ENCODE results near the gene FAM168B. TPM values are rescaled to one million over a fixed set of nuclear protein-coding genes. Genes with fewer than 3 reads are reported as not detected.
"Not testable (repeated sequence)": the region's sequence is repeated elsewhere in the genome, so short reads cannot be mapped to it uniquely, and the experiment has no call there.

Gene FAM168B
- total and polyA plus RNA-seq, 12 donors, result 17.3 to 112 (median 85.0) TPM

DNA sequence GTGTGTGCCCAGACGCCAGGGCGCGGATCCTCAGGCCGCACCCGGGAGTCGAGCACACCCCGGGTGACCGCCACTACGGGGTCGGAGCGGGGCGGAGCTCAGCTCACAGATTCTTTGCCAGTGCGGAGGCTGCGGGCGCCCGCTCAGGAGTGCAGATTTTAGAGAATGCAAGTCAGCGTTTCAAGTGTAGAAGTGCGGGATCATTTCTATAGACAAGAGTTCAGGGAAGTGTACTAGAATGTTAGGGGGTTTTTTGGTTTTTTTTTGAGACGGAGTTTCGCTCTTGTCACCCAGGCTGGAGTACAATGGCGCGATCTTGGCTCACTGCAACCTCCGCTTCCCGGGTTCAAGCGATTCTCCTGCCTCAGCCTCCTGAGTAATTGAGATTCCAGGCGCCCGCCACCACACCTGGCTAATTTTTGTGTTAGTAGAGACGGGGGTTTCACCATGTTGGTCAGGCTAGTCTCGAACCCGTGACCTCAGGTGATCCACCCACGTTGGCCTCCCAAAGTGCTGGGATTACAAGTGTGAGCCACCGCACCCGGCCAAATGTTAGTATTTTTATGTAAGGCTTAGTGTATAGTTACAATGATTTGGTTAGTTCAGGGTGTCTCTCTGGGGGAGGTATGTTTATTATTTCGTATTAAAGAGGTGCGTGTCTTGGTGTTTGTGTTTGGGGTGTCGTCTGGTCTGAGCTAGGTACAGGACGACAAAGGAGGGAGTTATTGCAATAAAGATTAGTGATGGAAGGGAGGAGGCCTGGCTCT is 619 bp upstream of the FAM168B start:
- peak overlapping the region; percentile 62 to 95 (median 74) for H3K4me3 ChIP-seq
- no peaks in the 10 kb centered on the region for H3K9me3 ChIP-seq
- peaks cover 0 to 24% (median 6%) of the 10 kb centered on the region in 9 donors for H3K36me3 ChIP-seq
- ATAC-seq, result peak; percentile 82 to 95 (median 90)
- H3K27me3 ChIP-seq, result no peaks in the 10 kb centered on the region
- no peak for DNase-seq
- intact Hi-C loops (cut with DNase I), result loop anchor here in 1 of 10 donors (1.0 kb wide), 1 partner anchor 10 kb away; no protein-coding TSS in a partner anchor
- H3K4me1 ChIP-seq, result peaks cover 0 to 30% (median 22%) of the 10 kb centered on the region in 9 donors
- TF ChIP-seq, protein P1, sequence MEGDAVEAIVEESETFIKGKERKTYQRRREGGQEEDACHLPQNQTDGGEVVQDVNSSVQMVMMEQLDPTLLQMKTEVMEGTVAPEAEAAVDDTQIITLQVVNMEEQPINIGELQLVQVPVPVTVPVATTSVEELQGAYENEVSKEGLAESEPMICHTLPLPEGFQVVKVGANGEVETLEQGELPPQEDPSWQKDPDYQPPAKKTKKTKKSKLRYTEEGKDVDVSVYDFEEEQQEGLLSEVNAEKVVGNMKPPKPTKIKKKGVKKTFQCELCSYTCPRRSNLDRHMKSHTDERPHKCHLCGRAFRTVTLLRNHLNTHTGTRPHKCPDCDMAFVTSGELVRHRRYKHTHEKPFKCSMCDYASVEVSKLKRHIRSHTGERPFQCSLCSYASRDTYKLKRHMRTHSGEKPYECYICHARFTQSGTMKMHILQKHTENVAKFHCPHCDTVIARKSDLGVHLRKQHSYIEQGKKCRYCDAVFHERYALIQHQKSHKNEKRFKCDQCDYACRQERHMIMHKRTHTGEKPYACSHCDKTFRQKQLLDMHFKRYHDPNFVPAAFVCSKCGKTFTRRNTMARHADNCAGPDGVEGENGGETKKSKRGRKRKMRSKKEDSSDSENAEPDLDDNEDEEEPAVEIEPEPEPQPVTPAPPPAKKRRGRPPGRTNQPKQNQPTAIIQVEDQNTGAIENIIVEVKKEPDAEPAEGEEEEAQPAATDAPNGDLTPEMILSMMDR (IDR thresholded peaks at IDR 0.05), result no peak
- WGBS, 2 donors, result 10 to 12% methylated on average over 37 of the region's 37 CpGs
- H3K27ac ChIP-seq, result peak overlapping the region; percentile 87 to 100 (median 97)

DNA sequence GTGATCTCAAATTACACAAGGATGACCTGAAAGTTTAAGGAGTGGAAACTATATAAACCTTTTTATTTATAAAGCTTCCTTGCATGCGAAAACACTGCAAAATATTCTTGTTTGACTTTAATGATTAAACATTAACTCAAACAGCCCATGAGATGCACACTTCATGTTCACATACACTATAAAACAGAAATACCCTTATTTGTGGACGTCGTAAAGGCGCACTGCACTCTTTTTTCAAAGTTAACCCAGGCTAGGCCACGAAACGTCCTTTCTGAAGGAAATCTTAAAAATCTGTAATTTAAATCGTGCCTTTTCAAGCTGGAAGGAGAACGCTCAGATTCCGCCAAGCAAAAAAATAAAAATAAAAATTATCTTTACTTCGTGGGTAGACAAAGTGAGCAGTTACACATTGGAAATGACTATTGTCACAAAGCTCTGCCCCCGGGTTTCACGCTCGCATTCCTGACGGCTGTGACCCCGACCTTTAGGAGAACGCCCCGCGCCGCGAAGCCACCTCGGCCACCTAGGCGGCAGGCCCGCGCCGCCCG is 728 bp downstream of the FAM168B start:
- TF ChIP-seq, protein P1 (IDR thresholded peaks at IDR 0.05), result no peak
- ATAC-seq, result no peak
- 1% methylated on average over 26 of the region's 26 CpGs for WGBS, 2 donors
- DNase-seq, result no peak
- Histone ChIP-seq H3K27me3 (no peaks in the 10 kb centered on the region), H3K36me3 (peaks cover 0 to 38% (median 18%) of the 10 kb centered on the region in 9 donors), H3K4me1 (peaks cover 0 to 30% (median 22%) of the 10 kb centered on the region in 9 donors), H3K9me3 (no peaks in the 10 kb centered on the region), H3K27ac (peak overlapping the region; percentile 87 to 100 (median 97)), H3K4me3 (peak overlapping the region; percentile 29 to 95 (median 74))
- intact Hi-C loops (cut with DNase I), result no loop called here

DNA sequence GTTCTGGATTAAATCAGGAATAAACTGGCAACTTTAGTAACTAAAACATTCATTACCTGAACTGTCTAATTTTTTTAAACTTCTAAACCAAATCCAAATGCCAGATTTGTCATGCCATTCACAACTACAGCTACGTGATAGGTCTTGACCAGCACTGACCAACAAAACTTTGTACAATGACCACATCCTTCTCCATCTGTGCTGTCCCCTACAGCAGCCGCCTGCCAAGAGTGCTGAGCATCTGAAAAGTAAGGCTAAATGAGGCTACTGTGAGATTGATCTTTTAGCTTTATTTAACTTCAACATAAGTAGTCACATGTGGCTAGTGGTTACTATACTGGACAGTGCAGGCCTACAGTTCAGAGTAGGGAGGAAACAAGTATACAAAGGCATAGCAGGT is 7.6 kb downstream of the FAM168B start:
- no peaks in the 10 kb centered on the region for H3K27me3 ChIP-seq
- intact Hi-C loops (cut with DNase I), result no loop called here
- DNase-seq (no peak), ATAC-seq (peak in 1 of 8 donors; percentile 43)
- H3K4me1 ChIP-seq, result peaks cover 3 to 51% (median 29%) of the 10 kb centered on the region in 9 donors
- 50 to 69% methylated on average over 2 of the region's 2 CpGs for WGBS, 2 donors
- no peaks in the 10 kb centered on the region for H3K9me3 ChIP-seq
- H3K36me3 ChIP-seq, result peaks cover 0 to 83% (median 30%) of the 10 kb centered on the region in 9 donors
- H3K4me3 ChIP-seq, result no peak overlapping the region
- H3K27ac ChIP-seq, result no peak overlapping the region
- TF ChIP-seq, protein P1 (IDR thresholded peaks at IDR 0.05), result no peak

DNA sequence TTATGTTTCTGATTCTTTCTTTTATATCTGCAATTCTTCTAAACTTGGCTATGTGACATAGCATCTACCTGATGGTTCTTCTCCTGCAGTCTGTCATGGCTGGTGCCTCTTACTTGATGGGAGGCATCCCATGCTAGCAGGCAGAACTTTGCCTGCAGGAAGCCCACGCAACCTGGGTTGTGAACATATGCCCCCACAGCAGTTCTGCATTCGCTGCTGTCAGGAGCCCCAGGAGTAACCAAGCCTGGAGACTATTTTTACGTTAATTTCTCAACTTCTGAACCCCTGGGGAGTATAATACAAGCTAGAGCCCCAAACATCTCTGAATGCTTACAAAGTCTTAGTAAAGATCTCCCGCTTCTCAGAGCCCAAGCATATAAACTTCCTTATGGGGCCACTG is 12.1 kb downstream of the FAM168B start:
- TF ChIP-seq, protein P1 (IDR thresholded peaks at IDR 0.05), result no peak
- WGBS, 2 donors, result 85 to 92% methylated on average over 4 of the region's 4 CpGs
- no peak overlapping the region for H3K4me3 ChIP-seq
- no peaks in the 10 kb centered on the region for H3K9me3 ChIP-seq
- ATAC-seq (no peak), DNase-seq (no peak)
- peaks cover 0 to 88% (median 42%) of the 10 kb centered on the region in 9 donors for H3K36me3 ChIP-seq
- no peak overlapping the region for H3K27ac ChIP-seq
- H3K4me1 ChIP-seq, result peaks cover 3 to 76% (median 55%) of the 10 kb centered on the region in 9 donors
- intact Hi-C loops (cut with DNase I), result no loop called here
- H3K27me3 ChIP-seq, result no peaks in the 10 kb centered on the region

DNA sequence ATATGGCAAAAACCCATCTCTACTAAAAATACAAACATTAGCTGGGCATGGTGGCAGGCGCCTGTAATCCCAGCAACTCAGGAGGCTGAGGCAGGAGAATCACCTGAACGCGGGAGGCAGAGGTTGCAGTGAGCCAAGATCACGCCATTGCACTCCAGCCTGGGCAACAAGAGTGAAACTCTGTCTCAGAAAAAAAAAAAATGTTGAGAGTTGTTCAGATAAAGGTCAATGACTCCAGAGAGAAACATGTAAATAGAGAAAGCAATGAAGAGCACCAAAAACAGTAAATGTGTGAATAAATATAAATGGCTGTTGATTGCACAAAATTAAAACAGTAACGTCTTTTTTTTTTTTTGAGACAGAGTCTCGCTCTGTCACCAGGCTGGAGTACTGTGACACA is 13.3 kb downstream of the FAM168B start:
- WGBS, 2 donors, result 92 to 96% methylated on average over 6 of the region's 6 CpGs
- ATAC-seq; intact Hi-C loops (cut with DNase I); DNase-seq; H3K4me3 ChIP-seq; H3K9me3 ChIP-seq; H3K27me3 ChIP-seq; H3K27ac ChIP-seq: not testable (repeated sequence)
- H3K36me3 ChIP-seq, result peaks cover 0 to 88% (median 49%) of the 10 kb centered on the region in 9 donors
- peaks cover 6 to 76% (median 44%) of the 10 kb centered on the region in 9 donors for H3K4me1 ChIP-seq
